NCI-H1417 (cell line): ENCODE data around the gene KRTAP5-2.
"Not testable (repeated sequence)": the region's sequence is repeated elsewhere in the genome, so short reads cannot be mapped to it uniquely, and the experiment has no call there.

ENCODE experiments used
- DNase-seq, 3 experiments: peaks; one replicate each; lab custom pipeline; 2025; lab: John Stamatoyannopoulos, UW

The KRTAP5-2 gene

DNA sequence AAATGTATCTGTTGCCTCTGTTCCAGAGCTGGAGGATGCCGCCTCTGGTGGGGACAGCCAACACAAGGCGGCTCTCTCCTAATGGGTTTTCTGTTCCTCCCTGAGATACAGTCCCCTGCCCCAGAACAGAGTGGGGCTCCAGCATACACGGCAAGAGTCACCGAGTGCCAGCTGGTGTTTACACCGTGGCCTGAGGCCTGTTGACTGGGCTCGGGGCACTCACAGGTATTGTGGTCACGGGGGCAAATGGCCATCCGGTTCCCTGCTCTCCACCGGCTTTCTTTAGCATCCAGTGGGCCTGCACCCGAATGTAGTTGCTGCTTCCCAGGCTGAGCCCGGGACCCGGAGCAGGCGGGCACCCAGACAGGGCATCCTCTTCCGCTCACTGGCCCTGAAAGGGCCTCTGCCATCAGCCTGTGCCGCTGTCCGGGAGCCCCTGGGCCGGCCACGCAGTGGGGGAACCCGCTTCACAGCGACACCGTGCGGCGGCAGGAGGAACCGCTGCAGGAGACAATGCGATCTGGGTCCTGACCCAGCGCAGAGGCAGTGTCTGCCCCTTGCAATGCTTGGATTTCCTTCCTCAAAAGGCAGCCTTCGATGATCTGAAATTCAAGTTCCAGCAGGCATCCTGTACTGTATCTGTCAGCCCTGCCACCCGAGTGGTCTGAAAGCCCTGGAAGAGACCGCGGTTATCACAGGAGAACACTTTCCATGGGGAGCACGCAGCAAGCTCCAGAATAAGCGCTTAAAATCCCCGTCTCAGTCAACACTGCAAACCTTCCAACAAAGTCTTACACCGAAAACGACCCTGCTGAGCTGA is 30.6 kb upstream of the KRTAP5-2 start:
- DNase-seq, result peak in 1 of 3 experiments; percentile 69

DNA sequence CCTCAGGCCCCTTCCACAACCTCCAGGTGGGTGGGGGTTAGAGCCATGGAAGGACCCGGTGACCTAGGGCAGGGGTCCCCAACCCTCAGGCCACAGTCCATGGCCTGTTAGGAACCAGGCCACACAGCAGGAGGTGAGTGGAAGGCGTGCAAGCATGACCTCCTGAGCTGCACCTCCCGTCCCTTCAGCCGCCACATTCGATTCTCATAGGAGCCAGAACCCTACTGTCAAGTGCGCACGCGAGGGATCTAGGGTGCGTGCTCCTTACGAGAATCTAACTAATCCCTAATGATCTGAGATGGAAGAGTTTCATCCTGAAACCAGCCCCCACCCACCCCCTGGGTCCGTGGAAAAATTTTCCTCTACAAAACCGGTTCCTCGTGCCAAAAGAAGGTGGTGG is 27.4 kb upstream of the KRTAP5-2 start:
- DNase-seq, result no peak

DNA sequence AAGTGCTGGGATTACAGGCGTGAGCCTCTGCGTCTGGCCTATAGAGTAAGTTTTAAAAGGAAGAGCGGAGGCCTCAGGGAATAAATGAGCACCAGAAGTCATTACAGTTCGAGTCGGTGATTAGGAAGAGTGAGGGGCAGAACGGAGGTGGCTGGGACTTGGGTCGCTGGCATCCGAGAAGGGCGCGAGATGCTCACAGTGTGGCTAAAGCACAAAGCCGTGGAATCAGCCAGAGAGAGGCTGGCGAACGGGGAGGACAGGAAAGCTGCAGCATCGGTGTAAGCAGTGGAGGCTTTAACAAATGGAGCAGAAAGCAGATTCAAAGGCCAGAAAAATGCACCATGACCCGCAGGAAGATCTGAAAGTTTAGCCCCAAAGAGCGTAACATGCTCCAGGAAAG is 26.5 kb upstream of the KRTAP5-2 start:
- no peak for DNase-seq

DNA sequence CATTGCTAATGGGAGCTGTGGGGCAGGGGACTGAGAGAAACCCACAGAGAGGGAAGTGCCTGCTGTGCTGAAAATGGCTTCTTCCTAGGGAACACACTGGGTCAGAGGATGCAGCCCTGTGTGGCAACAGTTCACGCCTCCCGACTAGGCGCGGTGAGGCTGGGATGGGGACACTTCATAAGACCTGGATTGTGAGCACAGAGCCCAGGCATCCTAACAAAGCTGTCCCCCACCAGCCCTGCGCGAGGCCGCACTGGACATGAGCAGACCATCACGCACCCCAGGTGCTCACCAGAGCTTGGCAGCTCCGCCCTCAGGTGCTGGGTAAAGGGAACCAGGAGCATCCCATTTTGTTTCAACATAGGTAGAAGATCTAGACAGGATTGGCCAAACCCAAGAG is 25.6 kb upstream of the KRTAP5-2 start:
- no peak for DNase-seq

DNA sequence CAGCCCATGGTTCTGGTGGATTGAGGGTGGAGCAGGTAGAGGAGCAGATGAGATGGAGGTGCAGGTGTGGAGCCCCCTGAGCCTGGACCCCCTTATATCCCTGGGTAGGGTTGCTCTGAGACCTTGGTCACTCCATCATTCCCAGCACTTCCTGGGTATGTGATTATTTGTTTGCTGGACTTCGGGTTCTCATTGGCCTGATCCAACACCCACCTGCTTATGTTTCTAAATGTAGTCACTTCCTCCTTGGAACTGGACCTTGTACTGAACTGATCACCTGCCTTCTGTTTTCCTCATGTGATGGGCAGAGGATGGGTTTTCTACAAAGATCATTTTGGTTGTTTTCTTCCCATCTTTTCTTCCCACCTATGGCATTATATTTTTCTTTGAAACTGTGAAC is 24.0 kb upstream of the KRTAP5-2 start, which contains the start of gene KRTAP5-4:
TSS of gene KRTAP5-4 (minus strand) at position 53 of the 400 bp plus-strand sequence. CDS start at position 8, 45 bp downstream.
- no peak for DNase-seq

DNA sequence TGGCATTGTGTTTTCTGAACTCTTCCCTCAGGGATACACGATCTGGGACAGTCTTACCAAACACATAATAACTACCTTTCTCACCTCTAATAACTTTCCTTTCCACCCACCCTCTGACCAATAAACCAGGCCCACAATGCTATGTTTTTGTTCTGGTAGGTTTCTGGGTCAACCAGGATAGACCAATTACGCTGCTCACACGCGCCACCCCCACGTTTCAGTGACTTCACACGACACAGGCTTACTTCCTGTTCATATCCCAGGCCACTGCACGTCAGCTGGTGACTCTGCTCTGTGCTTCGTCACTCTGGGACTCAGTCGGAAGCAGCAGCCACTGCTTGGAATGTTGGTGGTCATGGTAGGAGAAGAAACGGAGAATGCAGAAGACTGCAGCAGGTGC is 21.4 kb upstream of the KRTAP5-2 start:
- DNase-seq, result no peak

DNA sequence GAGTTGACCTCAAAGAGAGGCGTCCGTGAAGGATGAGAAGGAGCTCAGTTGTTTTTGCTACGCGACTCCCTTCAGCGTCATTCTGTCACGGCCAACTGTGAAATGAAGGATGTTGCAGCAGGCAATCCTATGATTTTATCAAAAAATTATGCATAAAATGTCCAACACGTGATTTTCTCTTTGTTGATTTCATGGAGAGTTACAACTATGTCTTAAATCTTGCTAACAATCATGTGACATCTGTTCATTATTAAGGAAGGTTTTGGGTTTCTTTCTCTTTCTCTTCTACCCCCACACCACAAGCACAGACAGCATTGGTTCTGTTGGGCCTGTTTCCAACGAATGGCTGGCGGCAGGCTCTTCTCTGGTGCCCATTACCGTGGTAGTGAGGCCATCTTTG is 20.1 kb upstream of the KRTAP5-2 start:
- no peak for DNase-seq

DNA sequence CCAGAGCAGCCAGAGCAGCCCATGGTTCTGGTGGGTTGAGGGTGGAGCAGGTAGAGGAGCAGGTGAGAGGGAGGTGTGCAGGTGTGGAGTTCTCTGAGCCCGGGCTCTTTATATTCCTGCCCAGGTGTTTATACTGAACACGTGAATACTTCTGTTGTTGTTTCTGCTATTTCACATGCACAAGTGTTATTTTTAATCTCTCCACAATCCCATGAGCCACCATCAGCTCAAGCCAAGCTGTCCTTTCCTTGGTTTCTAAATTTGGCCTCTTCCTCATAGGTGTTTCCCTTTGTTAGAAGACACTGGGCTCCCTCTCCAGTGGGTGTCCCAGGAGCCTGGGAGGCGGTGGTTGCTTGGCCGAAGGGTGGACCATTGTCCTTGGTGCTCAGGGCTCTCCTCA is 10.3 kb upstream of the KRTAP5-2 start, which contains the start of gene KRTAP5-3:
TSS of gene KRTAP5-3 (minus strand) at position 101 of the 400 bp plus-strand sequence. CDS start at position 23, 78 bp downstream.
- DNase-seq, result peak; percentile 17 to 43 (median 35)

DNA sequence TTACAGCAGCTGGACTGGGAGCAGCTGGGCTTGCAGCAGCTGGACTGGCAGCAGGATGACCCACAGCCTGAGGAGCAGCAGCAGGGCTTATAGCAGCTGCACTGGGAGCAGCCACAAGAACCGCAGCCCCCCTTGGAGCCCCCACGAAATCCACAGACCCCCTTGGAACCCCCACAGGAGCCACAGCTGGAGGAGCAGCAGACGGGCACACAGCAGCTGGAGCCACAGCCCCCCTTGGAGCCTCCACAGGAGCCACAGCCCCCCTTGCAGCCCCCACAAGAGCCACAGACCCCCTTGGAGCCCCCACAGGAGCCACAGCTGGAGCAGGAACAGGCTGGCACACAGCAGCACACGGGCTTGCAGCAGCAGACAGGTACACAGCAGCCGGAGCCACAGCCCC is 9.8 kb upstream of the KRTAP5-2 start:
- DNase-seq, result not testable (repeated sequence)

DNA sequence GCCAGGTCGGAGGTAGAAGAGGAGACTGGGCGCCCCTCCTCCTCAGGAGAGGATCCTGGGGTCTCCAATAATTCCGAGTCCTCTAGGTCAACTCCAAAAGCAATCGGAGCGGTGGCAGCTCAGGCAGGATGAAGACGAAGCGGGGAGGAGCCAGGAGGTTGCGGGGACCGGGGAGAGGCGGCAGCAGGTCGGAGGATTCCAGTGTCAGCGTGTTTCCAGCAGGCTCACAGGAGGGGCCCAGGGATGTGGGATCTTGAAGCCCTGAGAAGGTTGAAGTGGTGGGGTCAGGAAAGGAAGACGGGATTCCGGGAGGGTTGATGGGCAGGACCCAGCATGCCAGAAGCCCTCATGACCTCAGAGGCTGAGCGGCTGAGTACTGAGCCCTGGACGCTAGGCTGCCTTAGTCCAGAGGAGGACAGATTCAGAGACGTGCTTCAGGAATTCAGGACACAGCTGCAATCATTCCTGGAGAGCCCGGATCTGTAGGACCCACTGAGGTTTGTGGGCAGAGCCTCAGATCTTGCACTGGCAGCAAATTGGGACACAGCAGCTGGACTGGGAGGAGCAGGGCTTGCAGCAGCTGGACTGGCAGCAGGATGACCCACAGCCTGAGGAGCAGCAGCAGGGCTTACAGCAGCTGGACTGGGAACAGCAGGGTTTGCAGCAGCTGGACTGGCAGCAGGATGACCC is 9.2 kb upstream of the KRTAP5-2 start:
- DNase-seq, result not testable (repeated sequence)

DNA sequence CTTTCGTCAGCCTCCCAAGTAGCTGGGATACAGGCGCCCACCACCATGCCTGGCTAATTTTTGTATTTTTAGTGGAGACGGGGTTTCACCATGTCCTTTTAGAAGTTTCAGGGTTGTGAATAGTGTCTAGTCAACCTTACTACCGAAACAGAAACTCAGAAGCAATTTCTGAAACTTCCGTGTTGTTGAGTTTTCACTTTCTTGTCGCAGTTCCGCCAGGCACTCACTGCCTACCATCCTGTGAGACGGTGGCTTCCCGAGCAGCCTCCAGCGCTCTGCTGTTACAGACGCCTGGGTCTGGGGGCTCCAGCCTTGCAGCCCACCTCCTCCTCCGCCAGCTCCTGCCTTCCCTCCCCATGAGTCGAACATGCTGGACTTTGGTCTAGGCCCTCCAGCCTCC is 7.8 kb upstream of the KRTAP5-2 start:
- DNase-seq, result not testable (repeated sequence)

DNA sequence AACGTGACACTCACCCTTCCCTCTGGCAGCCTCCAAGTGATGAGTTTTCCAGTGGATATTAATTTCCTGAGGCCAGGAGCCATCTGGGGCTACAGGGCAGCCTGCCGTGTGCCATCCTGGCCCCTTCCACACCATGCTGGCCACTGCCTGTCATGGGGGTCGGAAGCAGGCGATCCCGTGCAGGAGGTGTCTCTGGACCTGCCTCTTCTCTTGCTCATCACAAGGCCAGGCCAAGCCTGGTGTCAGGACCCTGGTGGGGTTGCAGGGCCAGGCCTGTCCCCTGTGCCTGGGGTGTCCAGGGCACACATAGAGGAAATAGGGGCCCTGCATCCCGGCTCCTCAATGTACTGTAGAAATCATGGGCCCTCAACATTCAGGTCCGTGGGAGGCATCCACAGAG is 6.6 kb upstream of the KRTAP5-2 start:
- DNase-seq, result no peak

DNA sequence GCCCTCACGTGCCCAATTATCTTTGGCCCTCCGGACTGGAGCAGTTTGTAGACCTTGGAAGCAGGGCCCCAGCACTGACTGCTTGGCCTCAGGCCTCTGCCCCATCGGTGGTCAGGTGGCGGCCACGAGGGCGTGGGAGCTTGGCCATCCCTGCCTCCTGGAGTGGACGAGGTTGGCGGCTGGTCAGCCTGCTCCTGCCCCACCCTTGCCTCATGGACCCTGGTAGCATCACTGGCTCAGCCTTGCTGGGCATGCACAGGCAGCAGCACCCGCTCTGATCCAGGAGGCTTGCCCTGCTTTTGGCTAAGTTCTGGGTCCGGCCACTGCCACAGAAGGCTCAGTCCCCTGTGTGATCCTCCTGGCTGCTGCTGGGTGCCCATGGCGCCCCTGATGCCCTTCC is 6.1 kb upstream of the KRTAP5-2 start:
- no peak for DNase-seq

DNA sequence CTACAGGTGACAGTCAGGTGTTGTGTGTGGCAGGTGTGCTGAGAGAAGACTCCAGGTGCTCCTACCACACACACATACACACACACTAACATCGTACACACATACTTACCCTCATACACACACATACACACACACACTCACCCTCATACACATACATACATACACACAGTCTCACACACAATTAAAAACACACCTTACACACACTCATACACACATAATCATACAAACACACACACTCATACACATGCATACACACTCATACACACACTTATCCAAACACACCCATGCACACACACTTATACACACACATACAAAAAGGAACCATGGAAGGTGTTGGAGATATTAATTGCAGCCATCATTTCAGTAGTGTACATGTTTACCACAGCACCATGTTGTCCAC is 5.5 kb upstream of the KRTAP5-2 start:
- peak in 1 of 3 experiments; percentile 32 for DNase-seq

DNA sequence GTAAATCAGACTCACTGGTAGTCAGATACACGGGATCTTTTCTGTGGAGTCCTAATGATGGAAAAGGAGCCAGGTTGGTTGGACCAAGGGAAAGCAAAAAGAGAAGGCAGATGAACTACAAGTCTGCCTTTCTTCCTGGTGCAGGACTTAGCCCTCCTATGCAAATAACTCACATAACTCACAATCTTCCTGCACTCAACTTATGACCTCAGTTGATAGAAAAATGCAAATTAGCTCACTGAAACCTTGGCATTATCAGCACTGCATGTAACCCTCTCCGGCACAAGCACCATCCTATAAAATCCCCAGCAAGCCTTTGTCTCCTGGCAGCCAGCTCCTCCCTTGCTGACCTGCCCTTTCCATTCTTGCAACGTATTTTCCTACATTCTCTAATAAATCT is 3.6 kb upstream of the KRTAP5-2 start:
- DNase-seq, result not testable (repeated sequence)

DNA sequence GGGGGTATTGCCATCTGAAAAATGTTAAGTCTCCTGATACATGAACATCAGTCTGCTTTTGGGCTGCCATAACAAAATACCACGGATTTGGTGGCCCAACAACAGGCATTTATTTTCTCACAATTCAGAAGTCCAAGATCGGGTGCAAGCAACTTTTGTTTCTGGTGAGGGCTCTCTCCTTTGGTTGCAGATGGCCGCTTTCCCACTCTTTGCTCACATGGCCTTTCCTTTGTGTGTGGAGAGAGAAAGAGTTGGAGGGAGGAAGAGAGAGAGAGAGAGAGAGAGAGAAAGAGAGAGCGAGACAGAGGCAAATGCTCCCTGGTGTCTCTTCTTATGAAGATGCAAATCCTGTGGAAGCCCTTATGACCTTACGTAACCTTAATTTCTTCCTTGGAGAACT is 2.5 kb upstream of the KRTAP5-2 start:
- no peak for DNase-seq

DNA sequence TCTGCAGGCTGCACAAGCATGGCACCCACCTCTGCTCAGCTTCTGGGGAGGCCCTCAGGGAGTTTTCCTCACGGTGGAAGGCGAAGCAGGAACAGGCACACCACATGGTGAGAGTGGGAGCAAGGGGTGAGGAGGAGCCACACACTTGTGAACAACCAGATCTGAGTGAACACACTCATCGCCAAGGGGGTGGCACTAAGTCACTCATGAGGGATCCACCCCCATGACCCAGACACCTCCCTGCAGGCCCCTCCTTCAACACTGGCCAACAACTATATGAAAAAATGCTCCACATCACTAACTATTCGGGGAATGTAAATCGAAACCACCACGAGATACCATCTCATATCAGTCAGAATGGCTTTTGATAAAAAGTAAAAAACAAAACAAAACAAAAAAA is 722 bp upstream of the KRTAP5-2 start:
- DNase-seq, result no peak

DNA sequence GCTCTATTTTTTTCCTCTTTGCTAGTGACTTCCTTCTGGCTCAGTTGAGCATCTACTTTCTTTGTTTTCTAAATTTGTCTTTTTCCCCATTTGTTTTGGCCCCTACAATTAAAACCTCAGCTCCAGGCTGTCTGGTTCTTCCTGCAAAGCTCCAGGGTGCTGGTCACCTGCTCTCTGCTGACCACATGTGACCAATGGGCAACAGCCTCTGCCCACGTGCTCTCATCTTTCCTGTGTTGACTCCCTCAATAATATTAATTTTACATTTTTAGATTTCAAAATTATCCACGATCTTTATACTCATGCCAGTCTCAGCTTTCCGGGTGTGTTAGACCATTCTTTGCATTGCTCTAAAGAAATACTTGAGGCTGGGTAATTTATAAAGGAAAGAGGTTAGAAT is 312 bp upstream of the KRTAP5-2 start:
- peak in 1 of 3 experiments; percentile 34 for DNase-seq

DNA sequence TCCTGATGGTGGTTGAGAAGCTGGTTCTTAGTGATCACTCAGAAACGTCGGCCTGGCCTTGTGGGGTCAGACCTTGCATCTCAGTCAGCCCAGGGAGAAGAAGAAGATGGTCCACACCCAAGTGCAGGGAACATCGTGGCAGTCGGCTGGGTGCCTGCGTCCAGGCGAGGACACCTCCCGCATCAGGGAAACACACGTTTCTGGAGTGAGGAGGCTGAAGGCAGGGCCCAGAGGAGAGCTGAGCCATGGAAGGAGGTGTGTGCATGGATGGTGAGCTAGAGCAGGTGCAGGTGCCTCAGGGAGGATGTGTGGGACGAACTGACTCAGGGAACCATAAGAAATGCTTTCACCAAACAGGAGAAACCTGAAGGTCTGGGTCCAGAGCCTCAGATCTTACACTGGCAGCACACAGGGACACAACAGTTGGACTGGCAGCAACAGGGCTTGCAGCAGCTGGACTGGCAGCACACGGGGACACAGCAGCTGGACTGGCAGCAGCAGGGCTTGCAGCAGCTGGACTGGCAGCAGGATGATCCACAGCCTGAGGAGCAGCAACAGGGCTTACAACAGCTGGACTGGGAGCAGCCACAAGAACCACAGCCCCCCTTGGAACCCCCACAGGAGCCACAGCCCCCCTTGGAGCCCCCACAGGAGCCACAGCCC is 632 bp downstream of the KRTAP5-2 start:
- no peak for DNase-seq

DNA sequence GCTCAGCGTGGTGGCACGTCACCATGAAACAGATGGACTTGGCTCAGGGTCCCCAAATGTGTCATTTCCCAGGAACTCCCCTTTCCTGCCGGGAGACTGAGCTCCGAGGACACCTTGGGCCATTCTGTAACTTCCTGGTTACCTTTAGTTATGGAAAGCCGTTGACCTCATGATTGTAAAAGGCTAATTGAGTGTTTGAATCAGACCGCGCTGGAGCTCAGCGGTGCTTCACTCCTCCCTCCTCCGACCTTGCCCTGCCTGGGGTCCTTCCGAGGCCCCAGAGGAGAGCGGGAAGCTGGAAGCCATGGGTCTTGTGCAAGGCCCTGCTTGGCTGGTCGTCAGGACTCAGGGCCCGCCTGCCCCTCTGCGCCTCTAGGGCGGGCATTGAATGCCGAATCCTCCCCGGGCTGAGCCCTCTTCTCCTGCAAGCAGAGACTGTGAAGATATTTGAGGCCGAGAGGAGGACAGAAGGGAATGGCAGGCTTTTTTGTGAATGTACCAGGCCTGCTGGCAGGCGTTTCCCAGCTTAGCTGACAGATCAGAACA is 1.4 kb downstream of the KRTAP5-2 start:
- DNase-seq, result peak in 2 of 3 experiments; percentile 8 to 19

DNA sequence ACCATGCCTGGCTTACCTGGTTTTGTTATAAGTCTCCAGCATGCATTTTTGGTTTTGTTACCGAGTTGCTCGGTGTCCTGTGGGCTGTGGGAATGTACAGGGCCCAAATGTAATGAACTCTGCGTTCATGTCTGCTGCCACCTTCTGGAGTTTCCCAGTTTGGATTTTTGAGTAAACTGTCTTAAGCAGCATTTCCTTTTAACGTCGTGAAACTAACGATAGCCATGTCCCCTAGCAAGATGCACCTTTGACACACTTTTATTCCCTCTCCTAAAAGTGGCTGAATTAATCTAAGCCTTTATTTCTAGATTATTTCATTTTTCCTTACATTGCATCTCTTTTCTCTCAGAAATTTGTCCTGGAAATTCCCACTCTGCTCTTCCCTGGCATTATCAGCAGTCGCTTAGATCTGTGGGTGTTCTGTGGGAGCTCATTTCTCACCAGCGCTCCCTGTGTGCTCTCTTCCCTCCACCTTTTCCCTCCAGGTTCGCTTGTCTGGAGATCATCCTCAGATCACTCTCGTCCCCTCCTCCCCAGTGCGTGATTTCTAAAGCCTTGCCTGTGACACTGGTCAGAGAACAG is 2.0 kb downstream of the KRTAP5-2 start:
- DNase-seq, result not testable (repeated sequence)

DNA sequence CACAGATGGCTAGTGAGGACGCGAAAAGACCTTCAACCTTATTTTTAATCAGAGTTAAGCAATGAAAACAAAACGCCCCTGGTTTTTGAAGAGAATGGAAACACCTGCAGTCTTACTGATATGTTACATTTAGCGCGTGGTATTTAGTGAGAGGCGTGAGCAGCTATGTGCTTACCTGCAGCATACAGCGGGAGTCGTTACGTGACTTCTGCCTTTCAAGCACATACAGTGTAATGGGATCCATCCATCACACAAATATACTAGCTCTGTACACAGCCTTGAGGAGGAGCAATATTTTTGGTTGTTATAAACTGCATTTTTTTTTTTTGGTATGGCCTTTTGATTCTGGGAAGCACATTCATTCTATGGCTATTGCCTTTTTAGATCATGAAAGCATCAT is 5.5 kb downstream of the KRTAP5-2 start:
- peak; percentile 8 to 60 (median 9) for DNase-seq
